ENCODE data around the gene PDLIM7.
A peak's percentile ranks its signal among the peaks of the same experiment; 100 is the strongest.

DNA sequence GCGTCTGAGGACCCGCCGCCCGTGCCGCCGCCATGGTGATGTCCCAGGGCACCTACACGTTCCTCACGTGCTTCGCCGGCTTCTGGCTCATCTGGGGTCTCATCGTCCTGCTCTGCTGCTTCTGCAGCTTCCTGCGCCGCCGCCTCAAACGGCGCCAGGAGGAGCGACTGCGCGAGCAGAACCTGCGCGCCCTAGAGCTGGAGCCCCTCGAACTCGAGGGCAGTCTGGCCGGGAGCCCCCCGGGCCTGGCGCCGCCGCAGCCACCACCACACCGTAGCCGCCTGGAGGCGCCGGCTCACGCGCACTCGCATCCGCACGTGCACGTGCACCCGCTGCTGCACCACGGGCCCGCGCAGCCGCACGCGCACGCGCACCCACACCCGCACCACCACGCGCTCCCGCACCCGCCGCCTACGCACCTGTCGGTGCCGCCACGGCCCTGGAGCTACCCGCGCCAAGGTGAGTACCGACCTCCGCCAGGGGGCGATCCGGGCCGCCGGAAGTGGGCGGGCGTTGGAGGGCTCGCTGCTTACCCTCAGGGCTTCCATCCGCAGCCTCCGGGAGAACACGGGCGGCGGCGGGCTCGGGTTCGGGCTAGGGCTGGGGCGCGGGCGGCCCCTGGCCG lies 42.3 kb downstream of the PDLIM7 start:
- TF ChIP-seq, protein P1, sequence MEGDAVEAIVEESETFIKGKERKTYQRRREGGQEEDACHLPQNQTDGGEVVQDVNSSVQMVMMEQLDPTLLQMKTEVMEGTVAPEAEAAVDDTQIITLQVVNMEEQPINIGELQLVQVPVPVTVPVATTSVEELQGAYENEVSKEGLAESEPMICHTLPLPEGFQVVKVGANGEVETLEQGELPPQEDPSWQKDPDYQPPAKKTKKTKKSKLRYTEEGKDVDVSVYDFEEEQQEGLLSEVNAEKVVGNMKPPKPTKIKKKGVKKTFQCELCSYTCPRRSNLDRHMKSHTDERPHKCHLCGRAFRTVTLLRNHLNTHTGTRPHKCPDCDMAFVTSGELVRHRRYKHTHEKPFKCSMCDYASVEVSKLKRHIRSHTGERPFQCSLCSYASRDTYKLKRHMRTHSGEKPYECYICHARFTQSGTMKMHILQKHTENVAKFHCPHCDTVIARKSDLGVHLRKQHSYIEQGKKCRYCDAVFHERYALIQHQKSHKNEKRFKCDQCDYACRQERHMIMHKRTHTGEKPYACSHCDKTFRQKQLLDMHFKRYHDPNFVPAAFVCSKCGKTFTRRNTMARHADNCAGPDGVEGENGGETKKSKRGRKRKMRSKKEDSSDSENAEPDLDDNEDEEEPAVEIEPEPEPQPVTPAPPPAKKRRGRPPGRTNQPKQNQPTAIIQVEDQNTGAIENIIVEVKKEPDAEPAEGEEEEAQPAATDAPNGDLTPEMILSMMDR (IDR thresholded peaks at IDR 0.05): peak; percentile 45 to 86 (median 68)
- peak in 1 of 2 donors; percentile 64 for TF ChIP-seq POLR2A (IDR thresholded peaks at IDR 0.05)
